ENCODE data around the gene GRIK3.

GRCh38 chr1:36968730-36969129 lies 65.6 kb downstream of the GRIK3 start:
- no peak for TF ChIP-seq TAF1 (conservative IDR thresholded peaks at IDR 0.05)
- TF ChIP-seq CTCF (IDR thresholded peaks at IDR 0.05; ENCODE audit: low read depth, low read length, missing input control) = no peak
- TF ChIP-seq, protein P1, sequence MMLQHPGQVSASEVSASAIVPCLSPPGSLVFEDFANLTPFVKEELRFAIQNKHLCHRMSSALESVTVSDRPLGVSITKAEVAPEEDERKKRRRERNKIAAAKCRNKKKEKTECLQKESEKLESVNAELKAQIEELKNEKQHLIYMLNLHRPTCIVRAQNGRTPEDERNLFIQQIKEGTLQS (IDR thresholded peaks at IDR 0.05) = no peak
- no peak for TF ChIP-seq GABPA (IDR thresholded peaks at IDR 0.05 in 1 of 2, conservative IDR thresholded peaks at IDR 0.05 in 1 of 2)
- TF ChIP-seq RXRA (IDR thresholded peaks at IDR 0.05) = no peak
- no peak for TF ChIP-seq REST (IDR thresholded peaks at IDR 0.05)
- TF ChIP-seq JUND (IDR thresholded peaks at IDR 0.05) = no peak
- no peak for TF ChIP-seq YY1 (IDR thresholded peaks at IDR 0.05)
- TF ChIP-seq HNF4A (conservative IDR thresholded peaks at IDR 0.05) = no peak
- no peak for TF ChIP-seq MAX (IDR thresholded peaks at IDR 0.05)

Data from liver (tissue), 3 donors.